A673 (cell line): ENCODE measurements around the gene DLG2.

Source experiments
- CTCF ChIP-seq: fragments of 300-800, 200-600 bp; sonication (generic); conservative IDR thresholded peaks from 2 replicates; pipeline ENCODE4 v1.5.1; 2017; ENCODE audit warnings: low read depth, mild to moderate bottlenecking, antibody characterized with exemption, low read length, moderate library complexity, mixed read lengths
- EZH2 ChIP-seq: fragments of 200-600 bp; sonication (generic); IDR thresholded peaks from 2 replicates; pipeline ENCODE4 v1.6.1; 2017; ENCODE audit warnings: borderline replicate concordance, low read depth, mild to moderate bottlenecking, mixed read lengths, antibody characterized with exemption, low read length; ENCODE audit not compliant: poor library complexity, severe bottlenecking

GRCh38 chr11:85540635-85541205, 86.4 kb downstream of the DLG2 start:
- TF ChIP-seq CTCF, result no peak
- TF ChIP-seq EZH2, result no peak
